Gastroesophageal sphincter (tissue), 4 donors: ENCODE data around the gene ISLR. TPM values are rescaled to one million over a fixed set of nuclear protein-coding genes. Genes with fewer than 3 reads are reported as not detected.

Source experiments
- ATAC-seq: fragments of 150-250 bp; one replicate; pipeline ENCODE4 v1.9.1; 2016; ENCODE audit warnings: mild to moderate bottlenecking, moderate library complexity
- H3K27ac ChIP-seq, 4 donors: fragments of 200-600 bp; sonication (generic) in 3 of 4; 1 replicate in 3 of 4; 2 replicates in 1 of 4; pipeline ENCODE4 v1.5.1; 2016 to 2019
- H3K27me3 ChIP-seq: fragments of 200-600 bp; sonication (generic); one replicate; pipeline ENCODE4 v1.5.1; 2019
- H3K36me3 ChIP-seq, 2 donors: fragments of 200-600 bp; sonication (generic); one replicate each; pipeline ENCODE4 v1.5.1; 2019; ENCODE audit warnings: control low read depth in 1 of 2
- H3K4me1 ChIP-seq, 3 donors: fragments of 200-600 bp; sonication (generic); 1 replicate in 2 of 3; 2 replicates in 1 of 3; pipeline ENCODE4 v1.5.1; 2016 to 2019; ENCODE audit warnings: control low read depth in 2 of 3
- H3K4me3 ChIP-seq, 2 donors: fragments of 200-600 bp; sonication (generic); one replicate each; pipeline ENCODE4 v1.5.1; 2019; ENCODE audit warnings: mild to moderate bottlenecking in 1 of 2, moderate library complexity in 1 of 2
- H3K9me3 ChIP-seq, 3 donors: fragments of 200-600 bp; sonication (generic); one replicate each; pipeline ENCODE4 v1.5.1; 2017 to 2019; ENCODE audit warnings: control low read depth in 2 of 3
- EP300 ChIP-seq: sonication (generic); formaldehyde crosslinking; IDR thresholded peaks from one replicate; pipeline ENCODE4 v1.6.1; 2017; ENCODE audit warnings: antibody characterized with exemption, mild to moderate bottlenecking
- POLR2A ChIP-seq, 2 donors: fragments of 450-650 bp; IDR thresholded peaks; one replicate each; pipeline ENCODE4 v1.6.1; 2017; ENCODE audit warnings: antibody characterized with exemption in 2 of 2, mild to moderate bottlenecking in 2 of 2, moderate library complexity in 1 of 2
- POLR2AphosphoS5 ChIP-seq: sonication (generic); formaldehyde crosslinking; IDR thresholded peaks from one replicate; pipeline ENCODE4 v1.6.1; 2017; ENCODE audit warnings: antibody characterized with exemption
- WGBS, 2 donors: methylation state at CpG; one replicate each; pipeline ENCODE4 v1.1.5; 2018; ENCODE audit warnings: low coverage in 1 of 2; 5-methylcytosine and 5-hydroxymethylcytosine counted together
- total RNA-seq, 4 donors: library from RNA; depleted of rRNA; stranded (reverse); fragments of >200 nt; gene quantifications; one replicate each; pipeline ENCODE4 v1.1.0, GENCODE V29; 2016
- TF ChIP-seq, protein P1 (sequence below), 4 experiments: fragments of 200-600 bp in 2 of 4; fragments of 450-650 bp in 2 of 4; sonication (generic) in 1 of 4; IDR thresholded peaks; one replicate each; pipeline ENCODE4 v1.5.1; 2017 to 2019; ENCODE audit warnings: antibody characterized with exemption in 4 of 4, mild to moderate bottlenecking in 2 of 4, moderate library complexity in 2 of 4

ISLR gene
- total RNA-seq, 4 donors from 2014 or later, result 52.6 to 152 (median 89.5) TPM

- Histone ChIP-seq H3K9me3 (no peaks in the 10 kb centered on the region), H3K4me3 (no peak overlapping the region), H3K36me3 (no peaks in the 10 kb centered on the region), H3K4me1 (peaks cover 0 to 9% (median 0%) of the 10 kb centered on the region in 3 donors), H3K27me3 (peaks cover 15% of the 10 kb centered on the region), H3K27ac (no peak overlapping the region)
- ATAC-seq, result no peak
- WGBS, 2 donors, result 100% methylated on average over 1 of the region's 1 CpG; no CpG with 5 or more reads in 1 of the 2 donors
- TF ChIP-seq EP300 (no peak), POLR2AphosphoS5 (no peak), POLR2A (IDR thresholded peaks at IDR 0.05) (no peak)
- TF ChIP-seq, protein P1, sequence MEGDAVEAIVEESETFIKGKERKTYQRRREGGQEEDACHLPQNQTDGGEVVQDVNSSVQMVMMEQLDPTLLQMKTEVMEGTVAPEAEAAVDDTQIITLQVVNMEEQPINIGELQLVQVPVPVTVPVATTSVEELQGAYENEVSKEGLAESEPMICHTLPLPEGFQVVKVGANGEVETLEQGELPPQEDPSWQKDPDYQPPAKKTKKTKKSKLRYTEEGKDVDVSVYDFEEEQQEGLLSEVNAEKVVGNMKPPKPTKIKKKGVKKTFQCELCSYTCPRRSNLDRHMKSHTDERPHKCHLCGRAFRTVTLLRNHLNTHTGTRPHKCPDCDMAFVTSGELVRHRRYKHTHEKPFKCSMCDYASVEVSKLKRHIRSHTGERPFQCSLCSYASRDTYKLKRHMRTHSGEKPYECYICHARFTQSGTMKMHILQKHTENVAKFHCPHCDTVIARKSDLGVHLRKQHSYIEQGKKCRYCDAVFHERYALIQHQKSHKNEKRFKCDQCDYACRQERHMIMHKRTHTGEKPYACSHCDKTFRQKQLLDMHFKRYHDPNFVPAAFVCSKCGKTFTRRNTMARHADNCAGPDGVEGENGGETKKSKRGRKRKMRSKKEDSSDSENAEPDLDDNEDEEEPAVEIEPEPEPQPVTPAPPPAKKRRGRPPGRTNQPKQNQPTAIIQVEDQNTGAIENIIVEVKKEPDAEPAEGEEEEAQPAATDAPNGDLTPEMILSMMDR (IDR thresholded peaks at IDR 0.05), result no peak
These were observed 38.1 kb downstream of the ISLR start for GRCh38 chr15:74211656-74212055.

- WGBS, 2 donors, result 87 to 88% methylated on average over 6 to 9 of the region's 9 CpGs
- Histone ChIP-seq H3K36me3 (no peaks in the 10 kb centered on the region), H3K4me3 (no peak overlapping the region), H3K27ac (no peak overlapping the region), H3K27me3 (peaks cover 23% of the 10 kb centered on the region), H3K4me1 (peaks cover 0 to 5% (median 0%) of the 10 kb centered on the region in 3 donors), H3K9me3 (no peaks in the 10 kb centered on the region)
- ATAC-seq, result no peak
- no peak for TF ChIP-seq EP300
- TF ChIP-seq, protein P1 (IDR thresholded peaks at IDR 0.05), result no peak
- no peak for TF ChIP-seq POLR2A (IDR thresholded peaks at IDR 0.05)
- no peak for TF ChIP-seq POLR2AphosphoS5
These were observed 39.0 kb downstream of the ISLR start for GRCh38 chr15:74212494-74212893.

DNA sequence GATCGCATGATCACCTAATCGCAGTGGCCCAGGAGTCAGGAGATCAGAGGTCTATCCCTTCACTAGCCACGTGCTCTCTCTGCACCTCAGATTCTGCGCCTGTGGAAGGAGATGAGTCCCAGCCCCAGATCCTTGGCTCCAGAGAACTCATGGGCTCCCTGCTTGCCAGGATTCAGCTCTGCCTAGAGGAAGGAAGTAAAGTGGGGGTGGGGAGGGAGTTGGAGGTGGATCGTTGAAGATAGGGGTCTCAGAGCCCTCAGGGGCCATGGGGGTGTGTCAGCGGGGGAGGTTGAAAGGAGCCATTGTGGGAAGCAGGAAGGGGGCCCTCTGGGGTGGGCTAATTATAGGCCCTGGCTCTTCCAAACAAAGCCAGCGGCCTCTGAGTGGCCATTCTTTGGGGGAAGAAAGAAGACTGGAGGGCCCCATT is 40.4 kb downstream of the ISLR start:
- no peak overlapping the region for H3K4me3 ChIP-seq
- ATAC-seq, result no peak
- H3K27ac ChIP-seq, result no peak overlapping the region
- H3K4me1 ChIP-seq, result peaks cover 0 to 5% (median 0%) of the 10 kb centered on the region in 3 donors
- H3K27me3 ChIP-seq, result peaks cover 34% of the 10 kb centered on the region
- no peak for TF ChIP-seq POLR2AphosphoS5
- TF ChIP-seq, protein P1 (IDR thresholded peaks at IDR 0.05), result no peak
- no peak for TF ChIP-seq EP300
- TF ChIP-seq POLR2A (IDR thresholded peaks at IDR 0.05), result no peak
- 46 to 52% methylated on average over 3 to 6 of the region's 7 CpGs for WGBS, 2 donors
- no peaks in the 10 kb centered on the region for H3K36me3 ChIP-seq
- H3K9me3 ChIP-seq, result no peaks in the 10 kb centered on the region

DNA sequence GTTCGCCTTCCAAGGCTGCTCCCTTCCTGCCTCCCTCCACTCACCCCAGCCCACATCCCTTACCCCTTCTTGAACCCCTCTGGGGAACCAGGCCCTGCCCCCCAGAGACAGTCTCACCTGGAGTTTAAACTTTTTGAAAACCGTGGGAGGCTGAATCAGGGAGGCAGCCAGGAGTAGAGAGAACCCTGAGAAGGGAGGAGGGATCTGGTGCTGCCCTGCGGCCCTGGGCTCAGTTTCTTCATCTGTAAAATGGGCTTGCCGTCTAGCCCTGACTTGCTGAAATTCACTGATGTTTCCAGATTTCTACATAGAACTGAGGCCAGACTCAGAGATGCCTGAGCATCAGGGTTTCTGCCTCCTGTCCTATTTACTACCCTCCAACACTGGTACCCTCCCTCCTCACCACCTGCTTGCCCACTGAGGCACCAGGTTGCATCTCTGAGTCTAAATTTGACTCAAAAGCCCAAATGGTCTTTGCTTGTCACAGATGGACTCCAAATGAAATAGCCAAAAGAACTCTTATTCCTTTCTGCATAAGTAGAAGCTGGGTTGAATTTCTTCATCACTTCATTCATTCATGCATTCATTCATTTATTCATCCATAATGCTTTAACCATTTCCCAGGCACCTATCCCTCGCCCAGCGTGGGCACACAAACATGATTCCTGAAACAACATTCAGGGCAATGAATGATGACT is 41.0 kb downstream of the ISLR start:
- Histone ChIP-seq H3K4me3 (no peak overlapping the region), H3K27ac (no peak overlapping the region), H3K36me3 (no peaks in the 10 kb centered on the region), H3K27me3 (peaks cover 39% of the 10 kb centered on the region), H3K9me3 (no peaks in the 10 kb centered on the region), H3K4me1 (peaks cover 0 to 5% (median 0%) of the 10 kb centered on the region in 3 donors)
- TF ChIP-seq POLR2AphosphoS5, result no peak
- TF ChIP-seq EP300, result no peak
- TF ChIP-seq POLR2A (IDR thresholded peaks at IDR 0.05), result no peak
- TF ChIP-seq, protein P1 (IDR thresholded peaks at IDR 0.05), result no peak
- 83 to 100% methylated on average over 1 to 4 of the region's 6 CpGs for WGBS, 2 donors
- ATAC-seq, result no peak

- TF ChIP-seq POLR2AphosphoS5 (no peak), POLR2A (IDR thresholded peaks at IDR 0.05) (no peak), EP300 (no peak)
- TF ChIP-seq, protein P1 (IDR thresholded peaks at IDR 0.05), result no peak
- Histone ChIP-seq H3K9me3 (no peaks in the 10 kb centered on the region), H3K36me3 (no peaks in the 10 kb centered on the region), H3K4me3 (no peak overlapping the region), H3K27me3 (peaks cover 49% of the 10 kb centered on the region), H3K27ac (no peak overlapping the region), H3K4me1 (no peaks in the 10 kb centered on the region)
- 50 to 82% methylated on average over 1 to 7 of the region's 8 CpGs for WGBS, 2 donors
- ATAC-seq, result no peak
These were observed 42.4 kb downstream of the ISLR start for GRCh38 chr15:74215958-74216357.
